Measurements from ENCODE around the gene CHCHD4. TPM values are rescaled to one million over a fixed set of nuclear protein-coding genes. Genes with fewer than 3 reads are reported as not detected.

Gene CHCHD4
- total and polyA plus RNA-seq, 2 of the 13 experiments (the other 11 are each of a cell fraction or from before 2014, with no cell fraction given), result 15.8 to 24.1 TPM

DNA sequence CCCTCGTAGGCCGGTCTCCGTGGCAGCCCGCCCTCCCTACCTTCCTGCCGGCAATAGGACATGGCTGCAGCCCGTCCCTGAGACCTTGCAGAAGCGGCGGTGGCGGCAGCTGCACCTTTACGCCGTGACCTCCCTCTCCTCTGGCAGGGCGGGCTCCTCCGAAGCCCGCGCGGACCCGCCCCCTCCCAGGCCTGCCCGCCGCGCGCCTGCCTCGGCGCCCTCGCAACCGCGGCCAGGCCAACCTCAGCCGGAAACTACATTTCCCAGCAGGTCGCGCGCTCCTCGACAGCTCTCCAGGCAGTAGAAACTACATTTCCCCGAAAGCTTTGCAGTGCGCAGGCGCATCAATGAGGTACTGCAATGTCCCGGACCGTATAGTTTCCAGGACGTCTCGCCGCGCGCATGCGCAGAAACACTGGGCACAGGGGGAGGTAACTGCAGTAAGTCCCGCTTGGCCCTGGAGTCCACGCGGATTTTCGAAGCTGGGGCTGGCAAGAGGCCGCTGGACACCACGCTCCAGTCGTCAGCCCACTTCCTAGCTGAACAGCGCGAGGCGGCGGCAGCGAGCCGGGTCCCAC, at the start of gene CHCHD4, which contains the start of gene TMEM43 (continued):
- TF ChIP-seq, protein P1, sequence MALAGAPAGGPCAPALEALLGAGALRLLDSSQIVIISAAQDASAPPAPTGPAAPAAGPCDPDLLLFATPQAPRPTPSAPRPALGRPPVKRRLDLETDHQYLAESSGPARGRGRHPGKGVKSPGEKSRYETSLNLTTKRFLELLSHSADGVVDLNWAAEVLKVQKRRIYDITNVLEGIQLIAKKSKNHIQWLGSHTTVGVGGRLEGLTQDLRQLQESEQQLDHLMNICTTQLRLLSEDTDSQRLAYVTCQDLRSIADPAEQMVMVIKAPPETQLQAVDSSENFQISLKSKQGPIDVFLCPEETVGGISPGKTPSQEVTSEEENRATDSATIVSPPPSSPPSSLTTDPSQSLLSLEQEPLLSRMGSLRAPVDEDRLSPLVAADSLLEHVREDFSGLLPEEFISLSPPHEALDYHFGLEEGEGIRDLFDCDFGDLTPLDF (CRISPR knock-in tag; IDR thresholded peaks at IDR 0.05), result peak; percentile 72
- TF ChIP-seq KAT7 (CRISPR knock-in tag; IDR thresholded peaks at IDR 0.05; ENCODE audit: borderline replicate concordance), result no peak; the same call in 1 of the 2 replicates
- TF ChIP-seq ZNF234 (CRISPR knock-in tag; conservative IDR thresholded peaks at IDR 0.05), result no peak
- TF ChIP-seq, protein P2, sequence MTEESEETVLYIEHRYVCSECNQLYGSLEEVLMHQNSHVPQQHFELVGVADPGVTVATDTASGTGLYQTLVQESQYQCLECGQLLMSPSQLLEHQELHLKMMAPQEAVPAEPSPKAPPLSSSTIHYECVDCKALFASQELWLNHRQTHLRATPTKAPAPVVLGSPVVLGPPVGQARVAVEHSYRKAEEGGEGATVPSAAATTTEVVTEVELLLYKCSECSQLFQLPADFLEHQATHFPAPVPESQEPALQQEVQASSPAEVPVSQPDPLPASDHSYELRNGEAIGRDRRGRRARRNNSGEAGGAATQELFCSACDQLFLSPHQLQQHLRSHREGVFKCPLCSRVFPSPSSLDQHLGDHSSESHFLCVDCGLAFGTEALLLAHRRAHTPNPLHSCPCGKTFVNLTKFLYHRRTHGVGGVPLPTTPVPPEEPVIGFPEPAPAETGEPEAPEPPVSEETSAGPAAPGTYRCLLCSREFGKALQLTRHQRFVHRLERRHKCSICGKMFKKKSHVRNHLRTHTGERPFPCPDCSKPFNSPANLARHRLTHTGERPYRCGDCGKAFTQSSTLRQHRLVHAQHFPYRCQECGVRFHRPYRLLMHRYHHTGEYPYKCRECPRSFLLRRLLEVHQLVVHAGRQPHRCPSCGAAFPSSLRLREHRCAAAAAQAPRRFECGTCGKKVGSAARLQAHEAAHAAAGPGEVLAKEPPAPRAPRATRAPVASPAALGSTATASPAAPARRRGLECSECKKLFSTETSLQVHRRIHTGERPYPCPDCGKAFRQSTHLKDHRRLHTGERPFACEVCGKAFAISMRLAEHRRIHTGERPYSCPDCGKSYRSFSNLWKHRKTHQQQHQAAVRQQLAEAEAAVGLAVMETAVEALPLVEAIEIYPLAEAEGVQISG (CRISPR knock-in tag; IDR thresholded peaks at IDR 0.05), result peak; percentile 93
- TF ChIP-seq, protein P3, sequence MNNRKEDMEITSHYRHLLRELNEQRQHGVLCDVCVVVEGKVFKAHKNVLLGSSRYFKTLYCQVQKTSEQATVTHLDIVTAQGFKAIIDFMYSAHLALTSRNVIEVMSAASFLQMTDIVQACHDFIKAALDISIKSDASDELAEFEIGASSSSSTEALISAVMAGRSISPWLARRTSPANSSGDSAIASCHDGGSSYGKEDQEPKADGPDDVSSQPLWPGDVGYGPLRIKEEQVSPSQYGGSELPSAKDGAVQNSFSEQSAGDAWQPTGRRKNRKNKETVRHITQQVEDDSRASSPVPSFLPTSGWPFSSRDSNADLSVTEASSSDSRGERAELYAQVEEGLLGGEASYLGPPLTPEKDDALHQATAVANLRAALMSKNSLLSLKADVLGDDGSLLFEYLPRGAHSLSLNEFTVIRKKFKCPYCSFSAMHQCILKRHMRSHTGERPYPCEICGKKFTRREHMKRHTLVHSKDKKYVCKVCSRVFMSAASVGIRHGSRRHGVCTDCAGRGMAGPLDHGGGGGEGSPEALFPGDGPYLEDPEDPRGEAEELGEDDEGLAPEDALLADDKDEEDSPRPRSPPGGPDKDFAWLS (CRISPR knock-in tag; IDR thresholded peaks at IDR 0.05; ENCODE audit: borderline replicate concordance), result no peak
- TF ChIP-seq HDAC1 (CRISPR knock-in tag; IDR thresholded peaks at IDR 0.05), result peak; percentile 50; the same call in 1 of the 2 replicates
- TF ChIP-seq TARDBP (CRISPR knock-in tag; IDR thresholded peaks at IDR 0.05), result peak; percentile 62; the same call in 1 of the 2 replicates
- peak; percentile 94 for TF ChIP-seq ZFX (CRISPR knock-in tag; IDR thresholded peaks at IDR 0.05; ENCODE audit: low read depth)
- no peak for TF ChIP-seq ZNF672 (CRISPR knock-in tag; IDR thresholded peaks at IDR 0.05)
- no peak for TF ChIP-seq ZNF326 (CRISPR knock-in tag; IDR thresholded peaks at IDR 0.05; ENCODE audit: borderline replicate concordance)
- TF ChIP-seq ZNF33A (CRISPR knock-in tag; IDR thresholded peaks at IDR 0.05; ENCODE audit: borderline replicate concordance), result no peak
- TF ChIP-seq NR2F1 (CRISPR knock-in tag; IDR thresholded peaks at IDR 0.05), result no peak
- no peak for TF ChIP-seq SIX4 (CRISPR knock-in tag; IDR thresholded peaks at IDR 0.05)
- TF ChIP-seq SETDB1 (CRISPR knock-in tag; IDR thresholded peaks at IDR 0.05; ENCODE audit: borderline replicate concordance), result no peak
- no peak for TF ChIP-seq LCORL (IDR thresholded peaks at IDR 0.05)
- TF ChIP-seq LCORL (CRISPR knock-in tag; IDR thresholded peaks at IDR 0.05), result peak; percentile 12; the same call in 1 of the 2 replicates
- TF ChIP-seq MED8 (CRISPR knock-in tag; IDR thresholded peaks at IDR 0.05; ENCODE audit: insufficient replicate concordance), result peak; percentile 67
- no peak for TF ChIP-seq KLF11 (CRISPR knock-in tag; IDR thresholded peaks at IDR 0.05)
- no peak for TF ChIP-seq FOXK2 (IDR thresholded peaks at IDR 0.05)
- TF ChIP-seq SMYD3 (CRISPR knock-in tag; IDR thresholded peaks at IDR 0.05), result no peak
- no peak for TF ChIP-seq MTF1 (CRISPR knock-in tag; IDR thresholded peaks at IDR 0.05)
- TF ChIP-seq FOXO1 (CRISPR knock-in tag; IDR thresholded peaks at IDR 0.05), result no peak; the same call in 1 of the 2 replicates
- no peak for TF ChIP-seq MYNN (CRISPR knock-in tag; IDR thresholded peaks at IDR 0.05; ENCODE audit: low read depth)
- no peak for TF ChIP-seq AGO1 (IDR thresholded peaks at IDR 0.05; ENCODE audit: low read depth, low read length, poor library complexity, severe bottlenecking)
- TF ChIP-seq, protein P4, sequence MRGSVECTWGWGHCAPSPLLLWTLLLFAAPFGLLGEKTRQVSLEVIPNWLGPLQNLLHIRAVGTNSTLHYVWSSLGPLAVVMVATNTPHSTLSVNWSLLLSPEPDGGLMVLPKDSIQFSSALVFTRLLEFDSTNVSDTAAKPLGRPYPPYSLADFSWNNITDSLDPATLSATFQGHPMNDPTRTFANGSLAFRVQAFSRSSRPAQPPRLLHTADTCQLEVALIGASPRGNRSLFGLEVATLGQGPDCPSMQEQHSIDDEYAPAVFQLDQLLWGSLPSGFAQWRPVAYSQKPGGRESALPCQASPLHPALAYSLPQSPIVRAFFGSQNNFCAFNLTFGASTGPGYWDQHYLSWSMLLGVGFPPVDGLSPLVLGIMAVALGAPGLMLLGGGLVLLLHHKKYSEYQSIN (CRISPR knock-in tag; IDR thresholded peaks at IDR 0.05; ENCODE audit: borderline replicate concordance), result no peak
- no peak; the same call in 1 of the 2 replicates for TF ChIP-seq FOSL2 (CRISPR knock-in tag; IDR thresholded peaks at IDR 0.05)
